ENCODE data around the gene PLEKHA1.

The PLEKHA1 gene

GRCh38 chr10:122449153-122449552 lies 74.6 kb downstream of the PLEKHA1 start:
- TF ChIP-seq CTCF (IDR thresholded peaks at IDR 0.05; ENCODE audit: low read depth, low read length) (no peak), POLR2A (IDR thresholded peaks at IDR 0.05; ENCODE audit: extremely low read depth, insufficient read length) (no peak), MYC (IDR thresholded peaks at IDR 0.05; ENCODE audit: low read depth, low read length) (no peak), MAX (IDR thresholded peaks at IDR 0.05; ENCODE audit: low read depth, low read length) (no peak)
- H3K4me3 ChIP-seq (ENCODE audit: low read depth, low read length), result no peak overlapping the region
- DNase-seq (ENCODE audit: low read depth), result no peak

- H3K4me3 ChIP-seq (ENCODE audit: low read depth, low read length), result no peak overlapping the region
- DNase-seq (ENCODE audit: low read depth), result no peak
- no peak for TF ChIP-seq MYC (IDR thresholded peaks at IDR 0.05; ENCODE audit: low read depth, low read length)
- TF ChIP-seq POLR2A (IDR thresholded peaks at IDR 0.05; ENCODE audit: extremely low read depth, insufficient read length), result no peak
- TF ChIP-seq CTCF (IDR thresholded peaks at IDR 0.05; ENCODE audit: low read depth, low read length), result no peak
- TF ChIP-seq MAX (IDR thresholded peaks at IDR 0.05; ENCODE audit: low read depth, low read length), result no peak
These were observed 76.0 kb downstream of the PLEKHA1 start for GRCh38 chr10:122450353-122450990.

- DNase-seq (ENCODE audit: low read depth), result no peak
- H3K4me3 ChIP-seq (ENCODE audit: low read depth, low read length), result no peak overlapping the region
- TF ChIP-seq POLR2A (IDR thresholded peaks at IDR 0.05; ENCODE audit: extremely low read depth, insufficient read length), result no peak
- no peak for TF ChIP-seq MYC (IDR thresholded peaks at IDR 0.05; ENCODE audit: low read depth, low read length)
- TF ChIP-seq CTCF (IDR thresholded peaks at IDR 0.05; ENCODE audit: low read depth, low read length), result no peak
These were observed 79.6 kb downstream of the PLEKHA1 start for GRCh38 chr10:122454071-122454470.

- no peak for DNase-seq (ENCODE audit: low read depth)
- H3K4me3 ChIP-seq (ENCODE audit: low read depth, low read length), result no peak within 1 kb of the TSS
- TF ChIP-seq POLR2A (IDR thresholded peaks at IDR 0.05; ENCODE audit: extremely low read depth, insufficient read length) (no peak), MYC (IDR thresholded peaks at IDR 0.05; ENCODE audit: low read depth, low read length) (no peak), CTCF (IDR thresholded peaks at IDR 0.05; ENCODE audit: low read depth, low read length) (no peak), MAX (IDR thresholded peaks at IDR 0.05; ENCODE audit: low read depth, low read length) (no peak)
These were observed 80.1 kb downstream of the PLEKHA1 start, which contains the start of gene ARMS2 for GRCh38 chr10:122454603-122455080. Gene ARMS2 (plus strand): TSS chr10:122454653. CDS start chr10:122454728, 75 bp downstream.

- no peak for DNase-seq (ENCODE audit: low read depth)
- H3K4me3 ChIP-seq (ENCODE audit: low read depth, low read length), result no peak overlapping the region
- TF ChIP-seq MYC (IDR thresholded peaks at IDR 0.05; ENCODE audit: low read depth, low read length), result no peak
- no peak for TF ChIP-seq CTCF (IDR thresholded peaks at IDR 0.05; ENCODE audit: low read depth, low read length)
- no peak for TF ChIP-seq POLR2A (IDR thresholded peaks at IDR 0.05; ENCODE audit: extremely low read depth, insufficient read length)
- no peak for TF ChIP-seq MAX (IDR thresholded peaks at IDR 0.05; ENCODE audit: low read depth, low read length)
These were observed 81.0 kb downstream of the PLEKHA1 start for GRCh38 chr10:122455376-122456079.

All from NB4 (cell line).